Transverse colon (tissue), 4 donors: Measurements from ENCODE around the gene SLC1A3.

ENCODE experiments used
- EP300 ChIP-seq: sonication (generic); formaldehyde crosslinking; IDR thresholded peaks from one replicate; pipeline ENCODE4 v1.6.1; 2017; ENCODE audit warnings: antibody characterized with exemption, low read depth
- POLR2A ChIP-seq: fragments of 450-650 bp; IDR thresholded peaks from one replicate; pipeline ENCODE4 v1.6.1; 2016; ENCODE audit warnings: antibody characterized with exemption, mild to moderate bottlenecking, moderate library complexity
- POLR2AphosphoS5 ChIP-seq, 3 donors: sonication (generic); formaldehyde crosslinking; IDR thresholded peaks; one replicate each; pipeline ENCODE4 v1.6.1; 2016; ENCODE audit warnings: antibody characterized with exemption in 3 of 3
- TF ChIP-seq, protein P1 (sequence below), 5 experiments: fragments of 200-600 bp in 3 of 5; fragments of 450-650 bp in 2 of 5; sonication (generic) in 3 of 5; IDR thresholded peaks; 1 replicate in 2 of 5; 2 replicates in 3 of 5; pipeline ENCODE4 v1.5.1; 2016 to 2017; ENCODE audit warnings: antibody characterized with exemption in 5 of 5, inconsistent platforms in 3 of 5, mild to moderate bottlenecking in 2 of 5, moderate library complexity in 1 of 5

GRCh38 chr5:36642089-36642488 lies 35.7 kb downstream of the SLC1A3 start:
- TF ChIP-seq, protein P1, sequence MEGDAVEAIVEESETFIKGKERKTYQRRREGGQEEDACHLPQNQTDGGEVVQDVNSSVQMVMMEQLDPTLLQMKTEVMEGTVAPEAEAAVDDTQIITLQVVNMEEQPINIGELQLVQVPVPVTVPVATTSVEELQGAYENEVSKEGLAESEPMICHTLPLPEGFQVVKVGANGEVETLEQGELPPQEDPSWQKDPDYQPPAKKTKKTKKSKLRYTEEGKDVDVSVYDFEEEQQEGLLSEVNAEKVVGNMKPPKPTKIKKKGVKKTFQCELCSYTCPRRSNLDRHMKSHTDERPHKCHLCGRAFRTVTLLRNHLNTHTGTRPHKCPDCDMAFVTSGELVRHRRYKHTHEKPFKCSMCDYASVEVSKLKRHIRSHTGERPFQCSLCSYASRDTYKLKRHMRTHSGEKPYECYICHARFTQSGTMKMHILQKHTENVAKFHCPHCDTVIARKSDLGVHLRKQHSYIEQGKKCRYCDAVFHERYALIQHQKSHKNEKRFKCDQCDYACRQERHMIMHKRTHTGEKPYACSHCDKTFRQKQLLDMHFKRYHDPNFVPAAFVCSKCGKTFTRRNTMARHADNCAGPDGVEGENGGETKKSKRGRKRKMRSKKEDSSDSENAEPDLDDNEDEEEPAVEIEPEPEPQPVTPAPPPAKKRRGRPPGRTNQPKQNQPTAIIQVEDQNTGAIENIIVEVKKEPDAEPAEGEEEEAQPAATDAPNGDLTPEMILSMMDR (IDR thresholded peaks at IDR 0.05), result no peak
- TF ChIP-seq POLR2A (no peak), EP300 (no peak), POLR2AphosphoS5 (IDR thresholded peaks at IDR 0.05) (no peak)
